ENCODE measurements around the gene NT5DC2. TPM values are rescaled to one million over a fixed set of nuclear protein-coding genes. Genes with fewer than 3 reads are reported as not detected.

NT5DC2 gene
- total and polyA plus RNA-seq, 12 donors, result 48.6 to 384 (median 89.1) TPM

DNA sequence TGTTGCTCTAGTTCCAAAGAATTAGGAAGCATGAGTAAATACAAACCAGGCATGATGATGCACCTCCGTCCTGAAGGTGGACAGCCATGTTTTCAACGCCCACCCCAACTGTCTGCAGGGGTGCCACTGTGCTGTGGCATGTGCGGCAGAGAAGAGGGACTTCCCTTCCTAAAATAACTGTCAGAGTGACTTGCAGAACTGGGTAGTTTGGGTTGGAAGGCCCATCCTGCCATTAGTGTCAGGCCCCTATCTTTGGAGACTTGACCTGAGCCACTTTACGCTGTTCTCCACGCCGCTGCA lies 55.9 kb downstream of the NT5DC2 start:
- intact Hi-C loops (cut with DNase I), result loop anchor here in 1 of 2 donors (10.0 kb wide), 1 partner anchor 217 kb away; no protein-coding TSS in a partner anchor
- no peak for TF ChIP-seq POLR2A (IDR thresholded peaks at IDR 0.05)
- TF ChIP-seq, protein P1, sequence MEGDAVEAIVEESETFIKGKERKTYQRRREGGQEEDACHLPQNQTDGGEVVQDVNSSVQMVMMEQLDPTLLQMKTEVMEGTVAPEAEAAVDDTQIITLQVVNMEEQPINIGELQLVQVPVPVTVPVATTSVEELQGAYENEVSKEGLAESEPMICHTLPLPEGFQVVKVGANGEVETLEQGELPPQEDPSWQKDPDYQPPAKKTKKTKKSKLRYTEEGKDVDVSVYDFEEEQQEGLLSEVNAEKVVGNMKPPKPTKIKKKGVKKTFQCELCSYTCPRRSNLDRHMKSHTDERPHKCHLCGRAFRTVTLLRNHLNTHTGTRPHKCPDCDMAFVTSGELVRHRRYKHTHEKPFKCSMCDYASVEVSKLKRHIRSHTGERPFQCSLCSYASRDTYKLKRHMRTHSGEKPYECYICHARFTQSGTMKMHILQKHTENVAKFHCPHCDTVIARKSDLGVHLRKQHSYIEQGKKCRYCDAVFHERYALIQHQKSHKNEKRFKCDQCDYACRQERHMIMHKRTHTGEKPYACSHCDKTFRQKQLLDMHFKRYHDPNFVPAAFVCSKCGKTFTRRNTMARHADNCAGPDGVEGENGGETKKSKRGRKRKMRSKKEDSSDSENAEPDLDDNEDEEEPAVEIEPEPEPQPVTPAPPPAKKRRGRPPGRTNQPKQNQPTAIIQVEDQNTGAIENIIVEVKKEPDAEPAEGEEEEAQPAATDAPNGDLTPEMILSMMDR (IDR thresholded peaks at IDR 0.05), result no peak
- H3K9me3 ChIP-seq (replicated peaks in 1 of 3), result no peaks in the 10 kb centered on the region
- 89 to 98% (median 93%) methylated on average over 6 of the region's 6 CpGs for WGBS, 4 donors
- no peak for DNase-seq
- no peak overlapping the region for H3K4me3 ChIP-seq
- peak overlapping the region in 1 of 5 donors; percentile 23 for H3K27ac ChIP-seq
- H3K27me3 ChIP-seq, result no peaks in the 10 kb centered on the region
- peaks cover 0 to 36% of the 10 kb centered on the region in 2 donors for H3K4me1 ChIP-seq (replicated peaks in 1 of 2)
- peaks cover 0 to 98% of the 10 kb centered on the region in 2 donors for H3K36me3 ChIP-seq (replicated peaks in 1 of 2)

DNA sequence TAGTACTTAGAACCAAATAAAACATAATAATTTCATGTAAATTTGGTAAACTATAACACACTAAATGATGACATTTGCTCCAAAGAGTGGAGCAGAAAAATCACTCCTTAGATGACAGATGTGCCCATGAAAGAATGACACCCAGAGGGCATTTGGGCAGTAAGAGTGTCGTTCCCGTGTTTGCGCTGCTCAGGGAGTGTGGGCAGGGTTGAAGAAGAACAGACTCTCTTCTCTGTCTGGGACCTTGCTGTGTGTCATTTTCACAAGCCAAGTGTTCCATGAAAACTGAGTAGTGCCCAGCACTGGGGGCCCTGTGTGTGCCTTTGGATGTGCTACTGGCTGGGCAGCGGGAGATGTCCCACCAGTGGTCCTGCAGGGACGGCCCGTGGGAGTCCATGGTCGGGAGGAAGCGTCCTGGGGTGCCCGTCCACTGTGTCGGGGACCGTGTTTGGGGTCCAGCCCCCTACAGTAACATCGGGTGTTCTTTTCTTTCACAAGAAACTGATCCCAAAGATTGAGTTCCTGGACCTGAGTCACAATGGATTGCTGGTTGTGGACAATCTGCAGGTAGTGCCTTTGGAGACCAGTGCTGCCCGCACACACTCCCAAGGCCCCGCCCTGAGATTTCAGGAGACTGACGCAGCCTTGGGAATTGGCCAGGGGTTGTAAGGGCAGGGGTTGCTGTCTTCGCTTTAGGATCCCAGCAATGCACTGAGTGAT lies 56.4 kb downstream of the NT5DC2 start:
- DNase-seq, result no peak
- 89 to 94% (median 92%) methylated on average over 10 to 16 of the region's 16 CpGs for WGBS, 4 donors
- Histone ChIP-seq H3K27me3 (no peaks in the 10 kb centered on the region), H3K36me3 (replicated peaks in 1 of 2) (peaks cover 0 to 98% of the 10 kb centered on the region in 2 donors), H3K27ac (peak overlapping the region in 1 of 5 donors; percentile 27), H3K4me1 (replicated peaks in 1 of 2) (peaks cover 0 to 39% of the 10 kb centered on the region in 2 donors), H3K9me3 (replicated peaks in 1 of 3) (no peaks in the 10 kb centered on the region), H3K4me3 (no peak overlapping the region)
- no peak for TF ChIP-seq POLR2A (IDR thresholded peaks at IDR 0.05)
- TF ChIP-seq, protein P1 (IDR thresholded peaks at IDR 0.05), result no peak
- intact Hi-C loops (cut with DNase I), result loop anchor here in 1 of 2 donors (10.0 kb wide), 1 partner anchor 218 kb away; no protein-coding TSS in a partner anchor

Small RNA genes lying within 50 kb of the gene (small RNA-seq; reads per million reads assigned to genes)
- gene RNU6-856P (0 reads per million in 2 donors), gene RNU6ATAC16P (0 reads per million in 2 donors)

Other genes with a start within 250 kb of the NT5DC2 start
- gene GLYCTK, start 246.0 kb downstream of the NT5DC2 start, total RNA-seq, result 10 to 100 TPM in 6 of 9 donors, 1 to 10 TPM in 3; 8.1 to 17.9 (median 13.7) TPM
- 10 to 100 TPM in 2 of 3 donors, 1 to 10 TPM in 1; 4.9 to 31.7 (median 18.0) TPM for gene GLYCTK, start 246.0 kb downstream of the NT5DC2 start, polyA plus RNA-seq
- 10 to 100 TPM in 4 of 9 donors, 1 to 10 TPM in 5; 3.8 to 14.0 (median 7.6) TPM for gene DNAH1, start 217.5 kb downstream of the NT5DC2 start, total RNA-seq
- 10 to 100 TPM in 2 of 3 donors, 1 to 10 TPM in 1; 2.1 to 24.4 (median 16.6) TPM for gene DNAH1, start 217.5 kb downstream of the NT5DC2 start, polyA plus RNA-seq
- 100 to 1,000 TPM in 1 of 9 donors, 10 to 100 TPM in 8; 68.8 to 114 (median 89.4) TPM for gene BAP1, start 123.8 kb downstream of the NT5DC2 start, total RNA-seq
- 100 to 1,000 TPM in 2 of 3 donors, 10 to 100 TPM in 1; 44.0 to 146 (median 122) TPM for gene BAP1, start 123.8 kb downstream of the NT5DC2 start, polyA plus RNA-seq
- 10 to 100 TPM in 1 of 9 donors, 1 to 10 TPM in 8; 4.8 to 12.2 (median 7.2) TPM for gene PHF7, start 123.2 kb downstream of the NT5DC2 start, total RNA-seq
- 10 to 100 TPM in 1 of 3 donors, 1 to 10 TPM in 2; 4.0 to 13.1 (median 4.6) TPM for gene PHF7, start 123.2 kb downstream of the NT5DC2 start, polyA plus RNA-seq
- 1 to 10 TPM; 1.9 to 6.8 (median 3.0) TPM for gene SEMA3G, start 88.8 kb downstream of the NT5DC2 start, total RNA-seq
- 1 to 10 TPM in 2 of 3 donors, under 1 TPM in 1; 0.81 to 6.4 (median 1.9) TPM for gene SEMA3G, start 88.8 kb downstream of the NT5DC2 start, polyA plus RNA-seq
- 10 to 100 TPM in 3 of 9 donors, 1 to 10 TPM in 6; 1.1 to 42.0 (median 4.4) TPM for gene TNNC1, start 79.8 kb downstream of the NT5DC2 start, total RNA-seq
- gene TNNC1, start 79.8 kb downstream of the NT5DC2 start, polyA plus RNA-seq, result 10 to 100 TPM in 2 of 3 donors, 1 to 10 TPM in 1; 4.2 to 32.7 (median 26.7) TPM
- 100 to 1,000 TPM in 5 of 9 donors, 10 to 100 TPM in 4; 69.5 to 145 (median 107) TPM for gene NISCH, start 78.3 kb downstream of the NT5DC2 start, total RNA-seq
- 100 to 1,000 TPM in 1 of 3 donors, 10 to 100 TPM in 2; 39.4 to 186 (median 93.5) TPM for gene NISCH, start 78.3 kb downstream of the NT5DC2 start, polyA plus RNA-seq
- gene STAB1, start 38.5 kb downstream of the NT5DC2 start, total RNA-seq, result 100 to 1,000 TPM in 8 of 9 donors, 10 to 100 TPM in 1; 30.8 to 650 (median 452) TPM
- 1,000 to 10,000 TPM in 1 of 3 donors, 100 to 1,000 TPM in 1, 10 to 100 TPM in 1; 33.9 to 1,593 (median 996) TPM for gene STAB1, start 38.5 kb downstream of the NT5DC2 start, polyA plus RNA-seq
- gene UQCC5, start 2.7 kb upstream of the NT5DC2 start, total RNA-seq, result 100 to 1,000 TPM in 1 of 9 donors, 10 to 100 TPM in 6, 1 to 10 TPM in 2; 1.1 to 114 (median 71.2) TPM
- 100 to 1,000 TPM in 1 of 3 donors, 10 to 100 TPM in 2; 34.9 to 330 (median 99.9) TPM for gene UQCC5, start 2.7 kb upstream of the NT5DC2 start, polyA plus RNA-seq
- gene PBRM1, start 152.1 kb upstream of the NT5DC2 start, total RNA-seq, result 100 to 1,000 TPM in 1 of 9 donors, 10 to 100 TPM in 8; 32.9 to 108 (median 48.8) TPM
- gene PBRM1, start 152.1 kb upstream of the NT5DC2 start, polyA plus RNA-seq, result 10 to 100 TPM in 2 of 3 donors, 1 to 10 TPM in 1; 4.2 to 23.4 (median 10.2) TPM
- 10 to 100 TPM; 23.5 to 87.0 (median 54.2) TPM for gene GNL3, start 152.2 kb upstream of the NT5DC2 start, total RNA-seq
- 100 to 1,000 TPM in 1 of 3 donors, 10 to 100 TPM in 2; 71.8 to 229 (median 95.2) TPM for gene GNL3, start 152.2 kb upstream of the NT5DC2 start, polyA plus RNA-seq
- 100 to 1,000 TPM in 1 of 9 donors, 10 to 100 TPM in 8; 53.4 to 151 (median 65.5) TPM for gene GLT8D1, start 171.9 kb upstream of the NT5DC2 start, total RNA-seq
- gene GLT8D1, start 171.9 kb upstream of the NT5DC2 start, polyA plus RNA-seq, result 10 to 100 TPM; 49.1 to 98.9 (median 52.5) TPM
- 100 to 1,000 TPM; 114 to 409 (median 138) TPM for gene SPCS1, start 172.2 kb upstream of the NT5DC2 start, total RNA-seq
- gene SPCS1, start 172.2 kb upstream of the NT5DC2 start, polyA plus RNA-seq, result 100 to 1,000 TPM in 1 of 3 donors, 10 to 100 TPM in 2; 42.2 to 259 (median 73.4) TPM
- 10 to 100 TPM; 21.3 to 43.9 (median 30.3) TPM for gene NEK4, start 237.1 kb upstream of the NT5DC2 start, total RNA-seq
- gene NEK4, start 237.1 kb upstream of the NT5DC2 start, polyA plus RNA-seq, result 10 to 100 TPM in 1 of 3 donors, 1 to 10 TPM in 2; 4.9 to 16.5 (median 8.0) TPM
- gene ITIH1, start 243.7 kb upstream of the NT5DC2 start, total RNA-seq, result 1 to 10 TPM in 3 of 9 donors, under 1 TPM in 2, not detected in 4; 0.28 to 1.9 (median 1.3) TPM
- gene ITIH1, start 243.7 kb upstream of the NT5DC2 start, polyA plus RNA-seq, result under 1 TPM; 0.34 to 0.60 (median 0.40) TPM

Data from adrenal gland (tissue), 12 donors.